ENCODE results near the gene BICD1.

Gene BICD1

GRCh38 chr12:32242641-32243040, 136.0 kb downstream of the BICD1 start:
- TF ChIP-seq CTCF (IDR thresholded peaks at IDR 0.05; ENCODE audit: extremely low read depth, missing control alignments) = no peak
- no peak for DNase-seq (ENCODE audit: low spot score)

GRCh38 chr12:32248441-32249140, 141.9 kb downstream of the BICD1 start:
- TF ChIP-seq CTCF (IDR thresholded peaks at IDR 0.05; ENCODE audit: extremely low read depth, missing control alignments) = no peak
- DNase-seq (ENCODE audit: low spot score) = no peak

- DNase-seq (ENCODE audit: low spot score) = no peak
- TF ChIP-seq CTCF (IDR thresholded peaks at IDR 0.05; ENCODE audit: extremely low read depth, missing control alignments) = no peak
Observed at GRCh38 chr12:32249777-32250176, 143.1 kb downstream of the BICD1 start.

- peak; percentile 25 for DNase-seq (ENCODE audit: low spot score)
- no peak for TF ChIP-seq CTCF (IDR thresholded peaks at IDR 0.05; ENCODE audit: extremely low read depth, missing control alignments)
Observed at GRCh38 chr12:32252199-32253073, 145.8 kb downstream of the BICD1 start.

GRCh38 chr12:32253154-32253790, 146.6 kb downstream of the BICD1 start:
- no peak for TF ChIP-seq CTCF (IDR thresholded peaks at IDR 0.05; ENCODE audit: extremely low read depth, missing control alignments)
- no peak for DNase-seq (ENCODE audit: low spot score)

GRCh38 chr12:32254260-32254956, 147.8 kb downstream of the BICD1 start:
- TF ChIP-seq CTCF (IDR thresholded peaks at IDR 0.05; ENCODE audit: extremely low read depth, missing control alignments) = no peak
- no peak for DNase-seq (ENCODE audit: low spot score)
